HCT116 (cell line): Measurements from ENCODE around the gene LRRC71. TPM values are rescaled to one million over a fixed set of nuclear protein-coding genes. Genes with fewer than 3 reads are reported as not detected.

ENCODE experiments used
- ATAC-seq: fragments of 200-7000 bp; cut with Tn5 transposase; 2 replicates; pipeline ENCODE4 v1.9.1; 2020; ENCODE audit warnings: mild to moderate bottlenecking, moderate library complexity
- BruUV-seq: library from RNA; stranded (reverse); fragments of 400-500 nt; replicated peaks from 2 replicates; lab custom pipeline; 2021; lab: Mats Ljungman, UMichigan
- CTCF ChIA-PET: fragments of 300-600 bp; sonication (Branson Sonifier 250); formaldehyde crosslinking; loops from one replicate; lab custom pipeline; 2021; ENCODE audit warnings: antibody characterized with exemption; lab: Charles Lee
- POLR2A ChIA-PET: fragments of 300-600, 350-600 bp; sonication (Branson Sonifier 250); formaldehyde crosslinking; loops from one replicate; lab custom pipeline; 2021; ENCODE audit warnings: antibody characterized with exemption; lab: Charles Lee
- RAD21 ChIA-PET, 2 experiments: fragments of 300-600 bp; sonication (Branson Sonifier 250); formaldehyde crosslinking; loops; one replicate each; lab custom pipeline; 2023; ENCODE audit warnings: low total read pairs in 2 of 2; ENCODE audit not compliant: uncharacterized antibody in 2 of 2, unreplicated experiment in 2 of 2, low non-redundant PET in 1 of 2; lab: Charles Lee
- DNase-seq: peaks from one replicate; pipeline ENCODE4 v3.0.0-alpha.2; 2010; ENCODE audit warnings: low read depth, low spot score
- H2AFZ ChIP-seq: fragments of 200-600 bp; shearing (Covaris generic), sonication (generic); 2 replicates; pipeline ENCODE4 v1.6.1; 2017; ENCODE audit warnings: low read depth, mixed run types, mixed read lengths, antibody characterized with exemption, low read length; ENCODE audit not compliant: poor library complexity, severe bottlenecking
- H3K27ac ChIP-seq: 2 replicates; pipeline ENCODE4 v1.5.1; 2012; ENCODE audit warnings: low read depth, low read length
- H3K27me3 ChIP-seq: fragments of 200-600 bp; sonication (generic); 2 replicates; pipeline ENCODE4 v1.6.1; 2016; ENCODE audit warnings: mixed run types, low read length, mixed read lengths; ENCODE audit not compliant: insufficient read depth
- H3K36me3 ChIP-seq, 2 experiments: fragments of 200-500 bp in 1 of 2; fragments of 200-600 bp in 1 of 2; sonication (Bioruptor generic) in 1 of 2; sonication (generic) in 1 of 2; 2 replicates each; pipeline versions ENCODE4 v1.5.1 to v1.6.1; 2014 to 2016; ENCODE audit warnings: low read length in 2 of 2, inconsistent platforms in 1 of 2, mixed read lengths in 1 of 2, mixed run types in 1 of 2; ENCODE audit not compliant: insufficient read depth in 2 of 2, control insufficient read depth in 1 of 2
- H3K4me1 ChIP-seq, 2 experiments: fragments of 200-600 bp in 1 of 2; sonication (generic) in 1 of 2; 2 replicates each; pipeline versions ENCODE4 v1.5.1 to v1.6.1; 2012 to 2017; ENCODE audit warnings: low read length in 2 of 2, inconsistent platforms in 1 of 2, mild to moderate bottlenecking in 1 of 2, mixed read lengths in 1 of 2, mixed run types in 1 of 2, moderate library complexity in 1 of 2; ENCODE audit not compliant: insufficient read depth in 2 of 2, control insufficient read depth in 1 of 2
- H3K4me2 ChIP-seq: fragments of 200-600 bp; sonication (generic); 2 replicates; pipeline ENCODE4 v1.6.1; 2017; ENCODE audit warnings: mixed run types, low read length, mixed read lengths
- H3K4me3 ChIP-seq, 2 experiments: fragments of 200-600 bp in 1 of 2; sonication (generic) in 1 of 2; replicated peaks in 1 of 2; 2 replicates each; pipeline ENCODE4 v1.5.1; 2011 to 2016; ENCODE audit warnings: low read length in 2 of 2, control low read depth in 1 of 2, low read depth in 1 of 2, mild to moderate bottlenecking in 1 of 2, mixed read lengths in 1 of 2, mixed run types in 1 of 2
- H3K79me2 ChIP-seq: fragments of 200-600 bp; sonication (generic); 2 replicates; pipeline ENCODE4 v1.6.1; 2017; ENCODE audit warnings: mild to moderate bottlenecking, mixed run types, low read length, moderate library complexity, mixed read lengths; ENCODE audit not compliant: insufficient read depth
- H3K9ac ChIP-seq: fragments of 200-600 bp; sonication (generic); 2 replicates; pipeline ENCODE4 v1.6.1; 2016; ENCODE audit warnings: low read length, mixed read lengths
- H3K9me2 ChIP-seq: fragments of 200-600 bp; sonication (generic), shearing (Covaris generic); 2 replicates; pipeline ENCODE4 v1.6.1; 2017; ENCODE audit warnings: mixed run types, mild to moderate bottlenecking, moderate library complexity; ENCODE audit not compliant: insufficient read depth
- H3K9me3 ChIP-seq, 2 experiments: fragments of 200-500 bp in 1 of 2; fragments of 200-600 bp in 1 of 2; sonication (Bioruptor generic) in 1 of 2; sonication (generic) in 1 of 2; 2 replicates each; pipeline ENCODE4 v1.6.1; 2014 to 2017; ENCODE audit warnings: low read length in 2 of 2, mixed read lengths in 2 of 2, inconsistent platforms in 1 of 2, low read depth in 1 of 2, mild to moderate bottlenecking in 1 of 2, mixed run types in 1 of 2, moderate library complexity in 1 of 2; ENCODE audit not compliant: control insufficient read depth in 1 of 2, insufficient read depth in 1 of 2
- H4K20me1 ChIP-seq: fragments of 200-600 bp; sonication (generic), shearing (Covaris generic); 2 replicates; pipeline ENCODE4 v1.6.1; 2017; ENCODE audit warnings: mixed run types, mild to moderate bottlenecking, moderate library complexity; ENCODE audit not compliant: insufficient read depth
- ATF3 ChIP-seq: IDR thresholded peaks from 2 replicates; pipeline ENCODE4 v1.6.1; 2012
- CEBPB ChIP-seq: IDR thresholded peaks from 2 replicates; pipeline ENCODE4 v1.6.1; 2012; ENCODE audit warnings: low read depth
- EGR1 ChIP-seq: IDR thresholded peaks from 2 replicates; pipeline ENCODE4 v1.6.1; 2012; ENCODE audit warnings: low read depth
- ELF1 ChIP-seq: IDR thresholded peaks from 2 replicates; pipeline ENCODE4 v1.6.1; 2012; ENCODE audit warnings: low read depth, borderline replicate concordance
- EZH2phosphoT487 ChIP-seq: fragments of 200-600 bp; IDR thresholded peaks from 2 replicates; pipeline ENCODE4 v1.6.1; 2018; ENCODE audit warnings: antibody characterized with exemption, borderline replicate concordance
- FOSL1 ChIP-seq: IDR thresholded peaks from 2 replicates; pipeline ENCODE4 v1.6.1; 2012; ENCODE audit warnings: low read depth
- POLR2A ChIP-seq: IDR thresholded peaks from 2 replicates; pipeline ENCODE4 v1.7.0; 2011; ENCODE audit warnings: borderline replicate concordance; ENCODE audit not compliant: insufficient read depth, insufficient read length; ENCODE audit errors: extremely low read depth
- POLR2AphosphoS5 ChIP-seq: IDR thresholded peaks from 2 replicates; pipeline ENCODE4 v1.6.1; 2011; ENCODE audit warnings: mild to moderate bottlenecking, low read depth, low read length, moderate library complexity
- RAD21 ChIP-seq: IDR thresholded peaks from 2 replicates; pipeline ENCODE4 v1.6.1; 2012; ENCODE audit warnings: low read depth, mild to moderate bottlenecking
- SRF ChIP-seq: IDR thresholded peaks from 2 replicates; pipeline ENCODE4 v1.6.1; 2012; ENCODE audit warnings: low read depth
- TCF7L2 ChIP-seq: IDR thresholded peaks from 2 replicates; pipeline ENCODE4 v1.7.0; 2011; ENCODE audit warnings: borderline replicate concordance, inconsistent platforms; ENCODE audit not compliant: insufficient read depth, insufficient read length; ENCODE audit errors: extremely low read depth
- ZBTB33 ChIP-seq: IDR thresholded peaks from 2 replicates; pipeline ENCODE4 v1.6.1; 2011; ENCODE audit warnings: mild to moderate bottlenecking, low read length, moderate library complexity; ENCODE audit not compliant: insufficient replicate concordance; ENCODE audit errors: extremely low read depth
- ZFX ChIP-seq: fragments of 450-650 bp; IDR thresholded peaks from 2 replicates; pipeline ENCODE4 v1.6.1; 2017
- ZNF274 ChIP-seq: fragments of 200-500 bp; sonication (Bioruptor generic); IDR thresholded peaks from 2 replicates; pipeline ENCODE4 v1.6.1; 2014; ENCODE audit warnings: mild to moderate bottlenecking, low read depth, low read length, inconsistent platforms
- intact Hi-C: fragments of 100-400 bp; cut with micrococcal nuclease; formaldehyde crosslinking; loops from 2 replicates; pipeline ENCODE4 v1.10.0; 2022
- total RNA-seq: library from RNA; stranded (reverse); gene quantifications from one replicate; pipeline ENCODE4 v1.2.1, GENCODE V29; 2021; ENCODE audit not compliant: unreplicated experiment
- TF ChIP-seq, protein P1 (sequence below), 3 experiments: fragments of 200-600 bp in 1 of 3; sonication (generic) in 1 of 3; IDR thresholded peaks in 2 of 3; conservative IDR thresholded peaks in 1 of 3; 2 replicates each; pipeline ENCODE4 v1.5.1; 2012 to 2017; ENCODE audit warnings: low read depth in 2 of 3, low read length in 2 of 3, antibody characterized with exemption in 1 of 3, borderline replicate concordance in 1 of 3, control low read depth in 1 of 3, mild to moderate bottlenecking in 1 of 3, mixed read lengths in 1 of 3, mixed run types in 1 of 3, moderate library complexity in 1 of 3; ENCODE audit not compliant: insufficient read depth in 1 of 3
- TF ChIP-seq, protein P2 (sequence below): IDR thresholded peaks from 2 replicates; pipeline ENCODE4 v1.6.1; 2012

The LRRC71 gene
- total RNA-seq, 1 experiment from 2014 or later: not detected

GRCh38 chr1:156947127-156947526 is 26.7 kb downstream of the LRRC71 start:
- Histone ChIP-seq H3K9ac (no peak overlapping the region), H3K79me2 (no peaks in the 10 kb centered on the region), H3K9me2 (no peaks in the 10 kb centered on the region), H3K9me3 (no peaks in the 10 kb centered on the region), H3K4me3 (no peak overlapping the region), H3K27ac (no peak overlapping the region), H3K27me3 (no peaks in the 10 kb centered on the region), H3K36me3 (peaks cover 24 to 32% of the 10 kb centered on the region in 2 experiments; a peak in 3 of 4 replicates), H3K4me1 (peaks cover 0 to 7% of the 10 kb centered on the region in 2 experiments; a peak in 1 of 4 replicates), H3K4me2 (no peak overlapping the region), H2AFZ (no peak overlapping the region), H4K20me1 (no peaks in the 10 kb centered on the region)
- POLR2A ChIA-PET: no interaction called here
- TF ChIP-seq ZBTB33 (no peak), FOSL1 (no peak), EGR1 (no peak), POLR2AphosphoS5 (no peak), SRF (no peak), ELF1 (no peak), ZNF274 (no peak), TCF7L2 (no peak), CEBPB (no peak), POLR2A (no peak), ZFX (no peak), EZH2phosphoT487 (no peak), ATF3 (no peak), RAD21 (no peak)
- TF ChIP-seq, protein P1, sequence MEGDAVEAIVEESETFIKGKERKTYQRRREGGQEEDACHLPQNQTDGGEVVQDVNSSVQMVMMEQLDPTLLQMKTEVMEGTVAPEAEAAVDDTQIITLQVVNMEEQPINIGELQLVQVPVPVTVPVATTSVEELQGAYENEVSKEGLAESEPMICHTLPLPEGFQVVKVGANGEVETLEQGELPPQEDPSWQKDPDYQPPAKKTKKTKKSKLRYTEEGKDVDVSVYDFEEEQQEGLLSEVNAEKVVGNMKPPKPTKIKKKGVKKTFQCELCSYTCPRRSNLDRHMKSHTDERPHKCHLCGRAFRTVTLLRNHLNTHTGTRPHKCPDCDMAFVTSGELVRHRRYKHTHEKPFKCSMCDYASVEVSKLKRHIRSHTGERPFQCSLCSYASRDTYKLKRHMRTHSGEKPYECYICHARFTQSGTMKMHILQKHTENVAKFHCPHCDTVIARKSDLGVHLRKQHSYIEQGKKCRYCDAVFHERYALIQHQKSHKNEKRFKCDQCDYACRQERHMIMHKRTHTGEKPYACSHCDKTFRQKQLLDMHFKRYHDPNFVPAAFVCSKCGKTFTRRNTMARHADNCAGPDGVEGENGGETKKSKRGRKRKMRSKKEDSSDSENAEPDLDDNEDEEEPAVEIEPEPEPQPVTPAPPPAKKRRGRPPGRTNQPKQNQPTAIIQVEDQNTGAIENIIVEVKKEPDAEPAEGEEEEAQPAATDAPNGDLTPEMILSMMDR (IDR thresholded peaks at IDR 0.05 in 2 of 3, conservative IDR thresholded peaks at IDR 0.05 in 1 of 3; ENCODE audit: borderline replicate concordance in 1 of 3, insufficient read depth in 1 of 3, low read depth in 2 of 3, low read length in 2 of 3): no peak
- TF ChIP-seq, protein P2, sequence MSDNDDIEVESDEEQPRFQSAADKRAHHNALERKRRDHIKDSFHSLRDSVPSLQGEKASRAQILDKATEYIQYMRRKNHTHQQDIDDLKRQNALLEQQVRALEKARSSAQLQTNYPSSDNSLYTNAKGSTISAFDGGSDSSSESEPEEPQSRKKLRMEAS: no peak
- intact Hi-C loops: no loop called here
- no TSS peak for BruUV-seq
- DNase-seq (no peak), ATAC-seq (no peak)
- CTCF ChIA-PET: no interaction called here
- RAD21 ChIA-PET: no interaction called here
